Measurements from ENCODE around the gene IVL. TPM values are rescaled to one million over a fixed set of nuclear protein-coding genes. Genes with fewer than 3 reads are reported as not detected.

The IVL gene
- polyA plus RNA-seq, 1 of the 3 experiments (the other 2 are of a cell fraction), result 0.64 TPM

DNA sequence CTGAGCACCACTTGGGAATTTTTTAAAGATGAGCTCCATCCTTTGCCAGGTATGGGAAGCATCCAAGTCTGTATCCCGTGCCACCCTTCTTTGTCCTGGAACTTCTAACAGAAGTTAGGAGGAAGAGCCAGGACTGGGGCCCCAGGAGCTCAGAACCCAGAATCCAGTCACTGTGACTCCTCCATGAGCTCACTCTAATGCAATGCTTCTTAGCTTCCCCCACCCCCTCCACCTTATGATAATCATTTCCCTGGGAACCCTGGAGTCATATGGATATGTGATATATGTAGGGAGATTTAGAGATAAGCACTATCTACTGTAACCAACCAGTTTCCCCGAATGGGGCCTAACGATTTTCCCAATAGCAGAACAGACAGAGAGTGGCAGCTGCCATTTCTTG, 37.9 kb downstream of the IVL start:
- no peak overlapping the region for H3K27ac ChIP-seq (ENCODE audit: low read depth in 2 of 2, low read length in 1 of 2)
- no peak overlapping the region for H3K4me2 ChIP-seq
- ChIA-PET POLR2A (no interaction called here), CTCF (no interaction called here)
- no peak for DNase-seq
- no peak overlapping the region for H2AFZ ChIP-seq (ENCODE audit: low read depth)
- H3K9me2 ChIP-seq, result no peaks in the 10 kb centered on the region
- no peaks in the 10 kb centered on the region for H4K20me1 ChIP-seq (ENCODE audit: insufficient read depth)
- H3K9me3 ChIP-seq, result no peaks in the 10 kb centered on the region
- no peak overlapping the region for H3K9ac ChIP-seq
- peaks cover 45% of the 10 kb centered on the region for H3K27me3 ChIP-seq (ENCODE audit: insufficient read depth)
- 0% methylated on average over 3 of the region's 3 CpGs for WGBS (ENCODE audit: low lambda C conversion rate)
- H3K36me3 ChIP-seq (replicated peaks in 1 of 2; ENCODE audit: control insufficient read depth in 1 of 2, insufficient read depth in 2 of 2, low read length in 1 of 2), result no peaks in the 10 kb centered on the region
- H3K79me2 ChIP-seq (ENCODE audit: insufficient read depth), result no peaks in the 10 kb centered on the region
- no peaks in the 10 kb centered on the region for H3K4me1 ChIP-seq (ENCODE audit: control insufficient read depth in 1 of 2, insufficient read depth in 2 of 2, low read depth in 1 of 2, low read length in 1 of 2)
- TF ChIP-seq, protein P1, sequence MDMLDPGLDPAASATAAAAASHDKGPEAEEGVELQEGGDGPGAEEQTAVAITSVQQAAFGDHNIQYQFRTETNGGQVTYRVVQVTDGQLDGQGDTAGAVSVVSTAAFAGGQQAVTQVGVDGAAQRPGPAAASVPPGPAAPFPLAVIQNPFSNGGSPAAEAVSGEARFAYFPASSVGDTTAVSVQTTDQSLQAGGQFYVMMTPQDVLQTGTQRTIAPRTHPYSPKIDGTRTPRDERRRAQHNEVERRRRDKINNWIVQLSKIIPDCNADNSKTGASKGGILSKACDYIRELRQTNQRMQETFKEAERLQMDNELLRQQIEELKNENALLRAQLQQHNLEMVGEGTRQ (IDR thresholded peaks at IDR 0.05; ENCODE audit: borderline replicate concordance, low read depth, low read length), result no peak
- no peak for TF ChIP-seq TCF12 (IDR thresholded peaks at IDR 0.05)
- TF ChIP-seq RCOR1 (IDR thresholded peaks at IDR 0.05; ENCODE audit: low read length), result no peak
- TF ChIP-seq FOXM1 (IDR thresholded peaks at IDR 0.05; ENCODE audit: low read depth), result no peak
- no peak for TF ChIP-seq MXI1 (IDR thresholded peaks at IDR 0.05; ENCODE audit: low read depth, low read length)
- no peak for TF ChIP-seq EP300 (IDR thresholded peaks at IDR 0.05; ENCODE audit: borderline replicate concordance in 1 of 2, low read depth in 1 of 2, low read length in 1 of 2)
- TF ChIP-seq EZH2phosphoT487 (IDR thresholded peaks at IDR 0.05; ENCODE audit: borderline replicate concordance, low read depth), result no peak
- TF ChIP-seq, protein P2, sequence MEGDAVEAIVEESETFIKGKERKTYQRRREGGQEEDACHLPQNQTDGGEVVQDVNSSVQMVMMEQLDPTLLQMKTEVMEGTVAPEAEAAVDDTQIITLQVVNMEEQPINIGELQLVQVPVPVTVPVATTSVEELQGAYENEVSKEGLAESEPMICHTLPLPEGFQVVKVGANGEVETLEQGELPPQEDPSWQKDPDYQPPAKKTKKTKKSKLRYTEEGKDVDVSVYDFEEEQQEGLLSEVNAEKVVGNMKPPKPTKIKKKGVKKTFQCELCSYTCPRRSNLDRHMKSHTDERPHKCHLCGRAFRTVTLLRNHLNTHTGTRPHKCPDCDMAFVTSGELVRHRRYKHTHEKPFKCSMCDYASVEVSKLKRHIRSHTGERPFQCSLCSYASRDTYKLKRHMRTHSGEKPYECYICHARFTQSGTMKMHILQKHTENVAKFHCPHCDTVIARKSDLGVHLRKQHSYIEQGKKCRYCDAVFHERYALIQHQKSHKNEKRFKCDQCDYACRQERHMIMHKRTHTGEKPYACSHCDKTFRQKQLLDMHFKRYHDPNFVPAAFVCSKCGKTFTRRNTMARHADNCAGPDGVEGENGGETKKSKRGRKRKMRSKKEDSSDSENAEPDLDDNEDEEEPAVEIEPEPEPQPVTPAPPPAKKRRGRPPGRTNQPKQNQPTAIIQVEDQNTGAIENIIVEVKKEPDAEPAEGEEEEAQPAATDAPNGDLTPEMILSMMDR (IDR thresholded peaks at IDR 0.05), result no peak
- TF ChIP-seq FOXJ3 (CRISPR knock-in tag; IDR thresholded peaks at IDR 0.05), result no peak
- no peaks in the 10 kb centered on the region for H3F3A ChIP-seq (replicated peaks; ENCODE audit: insufficient read depth)
- no peak overlapping the region for H3K4me3 ChIP-seq (ENCODE audit: low read depth in 2 of 2, low read length in 1 of 2)

DNA sequence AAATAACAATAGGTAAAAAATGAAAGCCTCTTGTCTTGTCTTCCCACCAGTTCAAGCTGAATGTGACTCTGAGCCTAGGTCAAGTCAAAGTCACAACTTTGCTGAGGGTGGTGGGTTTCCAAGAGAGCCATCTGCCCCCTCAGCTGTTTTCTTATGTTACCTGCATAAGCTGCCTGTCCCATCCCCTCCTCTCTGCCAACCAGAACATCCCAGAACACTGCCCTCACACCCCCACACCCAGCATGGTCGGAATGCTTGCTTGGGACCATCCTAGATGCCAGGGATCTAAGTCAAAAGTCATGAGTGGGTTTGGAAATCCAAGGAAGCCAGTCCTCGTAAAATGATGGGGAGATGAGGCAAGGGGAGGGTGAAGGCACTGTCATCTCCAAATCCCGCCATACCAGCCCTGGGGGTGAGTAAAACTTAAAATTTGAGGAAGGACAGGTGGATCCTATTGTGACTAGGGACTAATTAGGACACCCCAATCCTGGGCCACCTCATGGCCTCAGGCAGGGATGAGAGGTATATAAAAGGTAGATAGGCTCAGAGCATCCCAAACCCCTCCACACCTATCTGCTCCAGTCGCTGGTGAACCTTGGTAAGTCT, 38.4 kb downstream of the IVL start, which contains the start of gene SPRR5:
TSS of gene SPRR5 (plus strand) at position 556 of the 606 bp plus-strand sequence. CDS start 1,349 bp downstream, outside the sequence.
- Histone ChIP-seq H3K9ac (no peak within 1 kb of the TSS), H4K20me1 (ENCODE audit: insufficient read depth) (no peaks in the 10 kb centered on the region), H3K27ac (ENCODE audit: low read depth in 2 of 2, low read length in 1 of 2) (no peak within 1 kb of the TSS), H3K4me3 (ENCODE audit: low read depth in 2 of 2, low read length in 1 of 2) (no peak within 1 kb of the TSS), H3K9me2 (no peaks in the 10 kb centered on the region), H3K4me1 (ENCODE audit: control insufficient read depth in 1 of 2, insufficient read depth in 2 of 2, low read depth in 1 of 2, low read length in 1 of 2) (no peaks in the 10 kb centered on the region), H3K79me2 (ENCODE audit: insufficient read depth) (no peaks in the 10 kb centered on the region), H3K36me3 (replicated peaks in 1 of 2; ENCODE audit: control insufficient read depth in 1 of 2, insufficient read depth in 2 of 2, low read length in 1 of 2) (no peaks in the 10 kb centered on the region), H2AFZ (ENCODE audit: low read depth) (no peak within 1 kb of the TSS), H3K27me3 (ENCODE audit: insufficient read depth) (peaks cover 49% of the 10 kb centered on the region), H3F3A (replicated peaks; ENCODE audit: insufficient read depth) (no peaks in the 10 kb centered on the region), H3K4me2 (no peak within 1 kb of the TSS), H3K9me3 (no peaks in the 10 kb centered on the region)
- DNase-seq, result no peak
- ChIA-PET CTCF (no interaction called here), POLR2A (no interaction called here)
- WGBS (ENCODE audit: low lambda C conversion rate), result 3% methylated on average over 4 of the region's 4 CpGs
- TF ChIP-seq, protein P2 (IDR thresholded peaks at IDR 0.05), result no peak
- TF ChIP-seq SMC3 (IDR thresholded peaks at IDR 0.05; ENCODE audit: low read depth, low read length) (no peak), FOSL2 (IDR thresholded peaks at IDR 0.05; ENCODE audit: borderline replicate concordance, low read depth) (no peak), RCOR1 (IDR thresholded peaks at IDR 0.05; ENCODE audit: low read length) (no peak), GATA2 (CRISPR knock-in tag; IDR thresholded peaks at IDR 0.05) (no peak), FOXJ3 (CRISPR knock-in tag; IDR thresholded peaks at IDR 0.05) (no peak), TAF1 (IDR thresholded peaks at IDR 0.05; ENCODE audit: borderline replicate concordance, low read depth, low read length) (no peak), NRF1 (IDR thresholded peaks at IDR 0.05; ENCODE audit: low read depth, low read length) (no peak)
- TF ChIP-seq, protein P3, sequence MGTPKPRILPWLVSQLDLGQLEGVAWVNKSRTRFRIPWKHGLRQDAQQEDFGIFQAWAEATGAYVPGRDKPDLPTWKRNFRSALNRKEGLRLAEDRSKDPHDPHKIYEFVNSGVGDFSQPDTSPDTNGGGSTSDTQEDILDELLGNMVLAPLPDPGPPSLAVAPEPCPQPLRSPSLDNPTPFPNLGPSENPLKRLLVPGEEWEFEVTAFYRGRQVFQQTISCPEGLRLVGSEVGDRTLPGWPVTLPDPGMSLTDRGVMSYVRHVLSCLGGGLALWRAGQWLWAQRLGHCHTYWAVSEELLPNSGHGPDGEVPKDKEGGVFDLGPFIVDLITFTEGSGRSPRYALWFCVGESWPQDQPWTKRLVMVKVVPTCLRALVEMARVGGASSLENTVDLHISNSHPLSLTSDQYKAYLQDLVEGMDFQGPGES (IDR thresholded peaks at IDR 0.05; ENCODE audit: low read depth, low read length), result no peak
- TF ChIP-seq, protein P4, sequence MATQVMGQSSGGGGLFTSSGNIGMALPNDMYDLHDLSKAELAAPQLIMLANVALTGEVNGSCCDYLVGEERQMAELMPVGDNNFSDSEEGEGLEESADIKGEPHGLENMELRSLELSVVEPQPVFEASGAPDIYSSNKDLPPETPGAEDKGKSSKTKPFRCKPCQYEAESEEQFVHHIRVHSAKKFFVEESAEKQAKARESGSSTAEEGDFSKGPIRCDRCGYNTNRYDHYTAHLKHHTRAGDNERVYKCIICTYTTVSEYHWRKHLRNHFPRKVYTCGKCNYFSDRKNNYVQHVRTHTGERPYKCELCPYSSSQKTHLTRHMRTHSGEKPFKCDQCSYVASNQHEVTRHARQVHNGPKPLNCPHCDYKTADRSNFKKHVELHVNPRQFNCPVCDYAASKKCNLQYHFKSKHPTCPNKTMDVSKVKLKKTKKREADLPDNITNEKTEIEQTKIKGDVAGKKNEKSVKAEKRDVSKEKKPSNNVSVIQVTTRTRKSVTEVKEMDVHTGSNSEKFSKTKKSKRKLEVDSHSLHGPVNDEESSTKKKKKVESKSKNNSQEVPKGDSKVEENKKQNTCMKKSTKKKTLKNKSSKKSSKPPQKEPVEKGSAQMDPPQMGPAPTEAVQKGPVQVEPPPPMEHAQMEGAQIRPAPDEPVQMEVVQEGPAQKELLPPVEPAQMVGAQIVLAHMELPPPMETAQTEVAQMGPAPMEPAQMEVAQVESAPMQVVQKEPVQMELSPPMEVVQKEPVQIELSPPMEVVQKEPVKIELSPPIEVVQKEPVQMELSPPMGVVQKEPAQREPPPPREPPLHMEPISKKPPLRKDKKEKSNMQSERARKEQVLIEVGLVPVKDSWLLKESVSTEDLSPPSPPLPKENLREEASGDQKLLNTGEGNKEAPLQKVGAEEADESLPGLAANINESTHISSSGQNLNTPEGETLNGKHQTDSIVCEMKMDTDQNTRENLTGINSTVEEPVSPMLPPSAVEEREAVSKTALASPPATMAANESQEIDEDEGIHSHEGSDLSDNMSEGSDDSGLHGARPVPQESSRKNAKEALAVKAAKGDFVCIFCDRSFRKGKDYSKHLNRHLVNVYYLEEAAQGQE (IDR thresholded peaks at IDR 0.05; ENCODE audit: low read depth, low read length), result no peak
